Lower leg skin (tissue), 4 donors: ENCODE measurements around the gene LIN9. TPM values are rescaled to one million over a fixed set of nuclear protein-coding genes. Genes with fewer than 3 reads are reported as not detected.
"Not testable (repeated sequence)": the region's sequence is repeated elsewhere in the genome, so short reads cannot be mapped to it uniquely, and the experiment has no call there.

Experiments
- DNase-seq, 2 donors: peaks; one replicate each; pipeline ENCODE4 v3.0.0-alpha.2; 2019; ENCODE audit warnings: low spot score in 2 of 2
- H3K4me3 ChIP-seq: fragments of 200-600 bp; sonication (generic); 2 replicates; pipeline ENCODE4 v1.5.1; 2017; ENCODE audit warnings: mild to moderate bottlenecking, low read depth; ENCODE audit not compliant: poor library complexity, severe bottlenecking
- CTCF ChIP-seq, 3 donors: fragments of 450-650 bp; IDR thresholded peaks; one replicate each; pipeline ENCODE4 v1.5.1; 2016; ENCODE audit warnings: antibody characterized with exemption in 3 of 3, mild to moderate bottlenecking in 3 of 3, moderate library complexity in 2 of 3
- POLR2A ChIP-seq, 2 donors: fragments of 450-650 bp; IDR thresholded peaks; one replicate each; pipeline ENCODE4 v1.6.1; 2016 to 2017; ENCODE audit warnings: antibody characterized with exemption in 2 of 2, mild to moderate bottlenecking in 1 of 2, moderate library complexity in 1 of 2
- WGBS, 2 donors: methylation state at CpG; one replicate each; pipeline ENCODE4 v1.1.5; 2018; 5-methylcytosine and 5-hydroxymethylcytosine counted together
- intact Hi-C: fragments of 100-400 bp; cut with DNase I; formaldehyde crosslinking; loops from one replicate; pipeline ENCODE4 v1.15.0; 2023; ENCODE audit warnings: low total_unique reads
- total RNA-seq, 4 donors: library from RNA; depleted of rRNA; stranded (reverse); fragments of >200 nt; gene quantifications; one replicate each; pipeline ENCODE4 v1.1.0, GENCODE V29; 2016

LIN9 gene
- total RNA-seq, 4 donors from 2014 or later, result 3.8 to 5.7 (median 4.9) TPM

- H3K4me3 ChIP-seq, result no peak overlapping the region
- no peak for DNase-seq
- 85 to 89% methylated on average over 3 of the region's 3 CpGs for WGBS, 2 donors
- intact Hi-C loops, result no loop called here
- TF ChIP-seq CTCF (IDR thresholded peaks at IDR 0.05) (no peak), POLR2A (IDR thresholded peaks at IDR 0.05) (no peak)
Observed at GRCh38 chr1:226276077-226276682, 32.8 kb downstream of the LIN9 start.

- intact Hi-C loops, result no loop called here
- no peak for DNase-seq
- no peak overlapping the region for H3K4me3 ChIP-seq
- WGBS, 2 donors, result 84 to 87% methylated on average over 1 of the region's 1 CpG
- no peak for TF ChIP-seq CTCF (IDR thresholded peaks at IDR 0.05)
- TF ChIP-seq POLR2A (IDR thresholded peaks at IDR 0.05), result no peak
Observed at GRCh38 chr1:226274138-226274537, 34.8 kb downstream of the LIN9 start.

GRCh38 chr1:226272233-226272902 lies 36.6 kb downstream of the LIN9 start:
- H3K4me3 ChIP-seq, DNase-seq, intact Hi-C loops: not testable (repeated sequence)
- WGBS, 2 donors, result 72 to 76% methylated on average over 8 of the region's 8 CpGs

- TF ChIP-seq POLR2A (IDR thresholded peaks at IDR 0.05), result no peak
- no peak for TF ChIP-seq CTCF (IDR thresholded peaks at IDR 0.05)
- 64 to 74% methylated on average over 3 of the region's 3 CpGs for WGBS, 2 donors
- intact Hi-C loops, result no loop called here
- H3K4me3 ChIP-seq, result no peak overlapping the region
- no peak for DNase-seq
Observed at GRCh38 chr1:226268421-226269124, 40.4 kb downstream of the LIN9 start.

GRCh38 chr1:226261818-226262217 lies 47.1 kb downstream of the LIN9 start:
- H3K4me3 ChIP-seq, result no peak overlapping the region
- TF ChIP-seq CTCF (IDR thresholded peaks at IDR 0.05) (no peak), POLR2A (IDR thresholded peaks at IDR 0.05) (no peak)
- 98 to 100% methylated on average over 1 of the region's 1 CpG for WGBS, 2 donors
- intact Hi-C loops, result no loop called here
- no peak for DNase-seq

GRCh38 chr1:226255380-226255779 lies 53.6 kb downstream of the LIN9 start:
- TF ChIP-seq POLR2A (IDR thresholded peaks at IDR 0.05), result no peak
- H3K4me3 ChIP-seq, result no peak overlapping the region
- intact Hi-C loops, result no loop called here
- whole genome bisulfite sequencing, 2 donors, result 92 to 93% methylated on average over 3 of the region's 3 CpGs
- DNase-seq, result no peak
